OCI-LY1 (cell line): ENCODE measurements around the gene BRD4.

Experiments used
- H2AFZ ChIP-seq: fragments of 200-600 bp; sonication (generic), shearing (Covaris generic); 2 replicates; pipeline ENCODE4 v1.6.0; 2014; ENCODE audit warnings: antibody characterized with exemption, mild to moderate bottlenecking, low read length
- H3F3A ChIP-seq: fragments of 200-600 bp; sonication (generic), shearing (Covaris generic); 2 replicates; pipeline ENCODE4 v1.6.0; 2014; ENCODE audit warnings: mild to moderate bottlenecking, antibody characterized with exemption, low read length, moderate library complexity; ENCODE audit not compliant: insufficient read depth
- H3K27ac ChIP-seq: fragments of 200-600 bp; sonication (generic); 2 replicates; pipeline ENCODE4 v1.5.1; 2014; ENCODE audit warnings: low read length, mixed run types, mild to moderate bottlenecking, low read depth; ENCODE audit not compliant: poor library complexity, severe bottlenecking
- H3K27me3 ChIP-seq: fragments of 200-600 bp; sonication (generic); 2 replicates; pipeline ENCODE4 v1.6.0; 2014; ENCODE audit warnings: antibody characterized with exemption, mild to moderate bottlenecking, low read length, moderate library complexity; ENCODE audit not compliant: insufficient read depth
- H3K36me3 ChIP-seq: fragments of 200-600 bp; sonication (generic); 2 replicates; pipeline ENCODE4 v1.6.1; 2014; ENCODE audit warnings: mild to moderate bottlenecking, antibody characterized with exemption, low read length, moderate library complexity, mixed read lengths; ENCODE audit not compliant: insufficient read depth
- H3K4me1 ChIP-seq: fragments of 200-600 bp; sonication (generic); 2 replicates; pipeline ENCODE4 v1.5.1; 2014; ENCODE audit warnings: mild to moderate bottlenecking, low read length, moderate library complexity; ENCODE audit not compliant: insufficient read depth, severe bottlenecking
- H3K4me2 ChIP-seq: fragments of 200-600 bp; sonication (generic), shearing (Covaris generic); 2 replicates; pipeline ENCODE4 v1.6.1; 2014; ENCODE audit warnings: low read length
- H3K4me3 ChIP-seq: fragments of 200-600 bp; sonication (generic); 2 replicates; pipeline ENCODE4 v1.5.1; 2014; ENCODE audit warnings: low read length, low read depth, mild to moderate bottlenecking, mixed read lengths; ENCODE audit not compliant: poor library complexity, severe bottlenecking
- H3K79me2 ChIP-seq: fragments of 200-600 bp; shearing (Covaris generic); 2 replicates; pipeline ENCODE4 v1.6.1; 2016; ENCODE audit warnings: mixed run types, low read length, mixed read lengths; ENCODE audit not compliant: insufficient read depth
- H3K9ac ChIP-seq: fragments of 200-600 bp; sonication (generic), shearing (Covaris generic); 2 replicates; pipeline ENCODE4 v1.6.1; 2014; ENCODE audit warnings: mild to moderate bottlenecking, low read length, mixed read lengths
- H3K9me2 ChIP-seq: fragments of 200-600 bp; sonication (generic), shearing (Covaris generic); 2 replicates; pipeline ENCODE4 v1.6.1; 2014; ENCODE audit warnings: low read depth, mild to moderate bottlenecking, low read length, mixed read lengths
- H3K9me3 ChIP-seq: fragments of 200-600 bp; shearing (Covaris generic); 2 replicates; pipeline ENCODE4 v1.6.1; 2014; ENCODE audit warnings: low read length, mixed read lengths
- H4K20me1 ChIP-seq: fragments of 200-600 bp; sonication (generic), shearing (Covaris generic); 2 replicates; pipeline ENCODE4 v1.6.0; 2016; ENCODE audit warnings: mild to moderate bottlenecking, low read length; ENCODE audit not compliant: insufficient read depth
- EZH2 ChIP-seq: fragments of 200-600 bp; sonication (generic), shearing (Covaris generic); IDR thresholded peaks from 2 replicates; pipeline ENCODE4 v1.8.0; 2017; ENCODE audit warnings: borderline replicate concordance, mixed run types, mild to moderate bottlenecking, antibody characterized with exemption, low read length, moderate library complexity, mixed read lengths
- TF ChIP-seq, protein P1 (sequence below): fragments of 200-600 bp; sonication (generic), shearing (Covaris generic); IDR thresholded peaks from 2 replicates; pipeline ENCODE4 v1.5.1; 2017; ENCODE audit warnings: mild to moderate bottlenecking, antibody characterized with exemption, low read length, moderate library complexity, mixed read lengths

Gene BRD4

DNA sequence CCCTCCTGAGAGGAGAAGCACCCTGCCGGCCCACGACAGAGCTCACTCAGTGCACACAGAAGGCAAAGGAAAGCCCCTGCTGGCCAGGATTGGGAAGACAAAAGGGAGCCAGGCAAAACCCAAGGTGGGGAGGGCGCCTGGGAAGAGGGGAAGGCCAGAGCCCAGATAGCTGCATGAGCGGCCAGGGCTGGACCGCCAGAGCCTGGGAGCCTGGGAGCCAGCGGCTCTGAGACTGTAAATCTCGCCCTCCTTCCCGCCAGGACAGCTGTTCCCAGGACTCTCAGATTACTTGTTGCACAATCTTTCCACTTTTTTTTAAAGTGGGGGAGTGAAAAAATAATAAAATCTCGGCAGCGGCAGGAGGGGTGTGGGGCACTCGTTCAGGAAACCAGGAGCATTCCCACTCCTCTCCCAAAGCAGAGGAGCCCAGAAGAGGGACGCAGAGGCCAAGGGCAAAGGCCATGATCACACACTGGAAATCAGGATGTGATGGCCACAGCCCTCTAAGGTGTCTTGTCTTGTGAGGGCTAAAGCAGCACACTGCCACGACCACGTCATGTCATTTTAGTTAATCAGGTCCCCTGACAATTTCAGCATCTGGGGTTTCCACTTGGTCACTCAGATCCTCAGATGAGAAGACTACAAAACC lies 80.5 kb downstream of the BRD4 start:
- H3K9me3 ChIP-seq, result no peaks in the 10 kb centered on the region

DNA sequence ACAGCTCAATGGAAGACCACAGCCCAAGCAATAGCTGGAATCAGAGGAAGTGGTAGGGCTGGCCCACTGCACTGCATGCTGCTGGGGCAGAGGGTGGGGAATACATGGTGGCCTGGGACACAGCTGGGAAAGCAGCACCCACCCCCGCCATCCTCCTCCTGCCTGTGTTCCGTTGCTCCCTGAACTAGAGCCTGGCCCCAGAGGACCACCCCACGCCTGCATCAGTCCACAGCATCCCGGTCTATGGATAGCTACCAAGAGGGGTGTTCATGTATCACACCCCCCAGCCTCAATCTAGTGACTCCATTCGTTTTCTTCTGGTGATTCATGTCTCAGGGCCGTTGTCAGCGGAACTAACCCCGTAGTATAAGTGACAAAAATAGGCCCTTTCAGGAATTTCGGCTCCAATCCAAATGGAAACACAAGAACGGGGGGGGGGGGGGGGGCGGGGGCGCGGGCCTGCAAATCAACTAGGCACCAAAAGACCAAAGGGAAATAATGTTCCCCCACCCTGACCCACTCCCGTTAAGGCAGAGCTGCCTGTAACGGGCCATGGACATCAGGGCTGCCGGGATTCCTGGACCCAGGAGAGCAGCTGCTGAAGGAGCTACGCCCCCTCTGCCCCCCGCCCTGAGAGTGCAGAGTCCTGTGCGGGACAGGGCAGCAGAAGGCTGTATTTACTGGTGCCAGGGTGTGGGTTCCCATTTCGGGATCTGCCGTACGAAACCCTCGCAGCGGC lies 81.2 kb downstream of the BRD4 start:
- H3K27ac ChIP-seq, result no peak overlapping the region
- H3K9ac ChIP-seq, result no peak overlapping the region
- H3F3A ChIP-seq, result no peaks in the 10 kb centered on the region
- no peak overlapping the region for H3K4me3 ChIP-seq
- no peaks in the 10 kb centered on the region for H3K27me3 ChIP-seq
- TF ChIP-seq, protein P1, sequence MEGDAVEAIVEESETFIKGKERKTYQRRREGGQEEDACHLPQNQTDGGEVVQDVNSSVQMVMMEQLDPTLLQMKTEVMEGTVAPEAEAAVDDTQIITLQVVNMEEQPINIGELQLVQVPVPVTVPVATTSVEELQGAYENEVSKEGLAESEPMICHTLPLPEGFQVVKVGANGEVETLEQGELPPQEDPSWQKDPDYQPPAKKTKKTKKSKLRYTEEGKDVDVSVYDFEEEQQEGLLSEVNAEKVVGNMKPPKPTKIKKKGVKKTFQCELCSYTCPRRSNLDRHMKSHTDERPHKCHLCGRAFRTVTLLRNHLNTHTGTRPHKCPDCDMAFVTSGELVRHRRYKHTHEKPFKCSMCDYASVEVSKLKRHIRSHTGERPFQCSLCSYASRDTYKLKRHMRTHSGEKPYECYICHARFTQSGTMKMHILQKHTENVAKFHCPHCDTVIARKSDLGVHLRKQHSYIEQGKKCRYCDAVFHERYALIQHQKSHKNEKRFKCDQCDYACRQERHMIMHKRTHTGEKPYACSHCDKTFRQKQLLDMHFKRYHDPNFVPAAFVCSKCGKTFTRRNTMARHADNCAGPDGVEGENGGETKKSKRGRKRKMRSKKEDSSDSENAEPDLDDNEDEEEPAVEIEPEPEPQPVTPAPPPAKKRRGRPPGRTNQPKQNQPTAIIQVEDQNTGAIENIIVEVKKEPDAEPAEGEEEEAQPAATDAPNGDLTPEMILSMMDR, result no peak
- no peak for TF ChIP-seq EZH2
- no peaks in the 10 kb centered on the region for H3K9me2 ChIP-seq
- H4K20me1 ChIP-seq, result no peaks in the 10 kb centered on the region
- no peak overlapping the region for H3K4me2 ChIP-seq
- H3K9me3 ChIP-seq, result no peaks in the 10 kb centered on the region
- no peak overlapping the region for H2AFZ ChIP-seq
- H3K36me3 ChIP-seq, result peaks cover 96% of the 10 kb centered on the region
- H3K4me1 ChIP-seq, result no peaks in the 10 kb centered on the region
- no peaks in the 10 kb centered on the region for H3K79me2 ChIP-seq

More for the DNA sequence above, 80.5 kb downstream of the BRD4 start:
- Histone ChIP-seq H4K20me1 (no peaks in the 10 kb centered on the region), H3K9ac (no peak overlapping the region), H3K4me2 (no peak overlapping the region), H3K79me2 (no peaks in the 10 kb centered on the region), H3K4me1 (no peaks in the 10 kb centered on the region), H3K36me3 (peaks cover 96% of the 10 kb centered on the region), H2AFZ (no peak overlapping the region), H3F3A (no peaks in the 10 kb centered on the region), H3K4me3 (no peak overlapping the region), H3K27ac (no peak overlapping the region), H3K27me3 (no peaks in the 10 kb centered on the region), H3K9me2 (no peaks in the 10 kb centered on the region)
- no peak for TF ChIP-seq EZH2
- TF ChIP-seq, protein P1, result no peak

DNA sequence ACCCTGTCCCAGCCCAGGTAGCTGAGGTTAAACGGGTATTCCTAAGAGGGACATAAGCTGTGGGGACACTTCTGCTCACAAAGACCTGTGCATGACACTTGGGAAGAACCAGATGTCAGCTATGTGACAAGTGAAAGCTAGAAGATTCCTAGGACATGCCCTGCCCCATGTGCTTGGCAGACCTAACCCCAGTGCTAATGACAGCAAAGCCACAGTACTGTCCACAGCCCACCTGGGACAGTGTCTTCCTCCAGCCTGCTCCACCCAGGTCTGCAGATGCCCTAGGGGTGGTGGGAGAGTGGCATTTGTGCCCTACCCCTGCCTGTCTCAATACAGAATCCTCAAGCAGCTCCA lies 81.7 kb downstream of the BRD4 start:
- H3K27me3 ChIP-seq, result no peaks in the 10 kb centered on the region
- no peak overlapping the region for H2AFZ ChIP-seq
- H3F3A ChIP-seq, result no peaks in the 10 kb centered on the region
- no peak overlapping the region for H3K4me2 ChIP-seq
- H3K4me3 ChIP-seq, result no peak overlapping the region
- H3K27ac ChIP-seq, result no peak overlapping the region
- no peaks in the 10 kb centered on the region for H3K9me3 ChIP-seq
- TF ChIP-seq, protein P1, result no peak
- TF ChIP-seq EZH2, result no peak
- H3K4me1 ChIP-seq, result no peaks in the 10 kb centered on the region
- H3K9me2 ChIP-seq, result no peaks in the 10 kb centered on the region
- no peaks in the 10 kb centered on the region for H4K20me1 ChIP-seq
- H3K36me3 ChIP-seq, result peaks cover 96% of the 10 kb centered on the region
- H3K79me2 ChIP-seq, result no peaks in the 10 kb centered on the region
- H3K9ac ChIP-seq, result no peak overlapping the region
